ENCODE results near the gene MGLL. TPM values are rescaled to one million over a fixed set of nuclear protein-coding genes. Genes with fewer than 3 reads are reported as not detected.

The MGLL gene
- total RNA-seq, 1 donor from 2014 or later = 0.43 TPM

GRCh38 chr3:127720161-127720823 lies 102.0 kb downstream of the MGLL start:
- H3K4me3 Mint-ChIP-seq (ENCODE audit: low read depth) = no peak overlapping the region
- no peak for TF ChIP-seq CTCF (IDR thresholded peaks at IDR 0.05; ENCODE audit: unreplicated experiment)

GRCh38 chr3:127719369-127719768 lies 102.9 kb downstream of the MGLL start:
- Mint-ChIP-seq H3K27ac (no peak overlapping the region), H3K4me1 (ENCODE audit: low read depth) (peaks cover 4% of the 10 kb centered on the region), H3K36me3 (ENCODE audit: insufficient read depth) (no peaks in the 10 kb centered on the region), H3K27me3 (peaks cover 29% of the 10 kb centered on the region), H3K9me3 (ENCODE audit: low read depth) (no peaks in the 10 kb centered on the region), H3K4me3 (ENCODE audit: low read depth) (no peak overlapping the region)
- TF ChIP-seq CTCF (IDR thresholded peaks at IDR 0.05; ENCODE audit: unreplicated experiment) = no peak
- no peak for DNase-seq (ENCODE audit: low spot score, unreplicated experiment)

More at GRCh38 chr3:127720161-127720823, 102.0 kb downstream of the MGLL start:
- Mint-ChIP-seq H3K27me3 (peaks cover 31% of the 10 kb centered on the region), H3K27ac (no peak overlapping the region), H3K9me3 (ENCODE audit: low read depth) (no peaks in the 10 kb centered on the region), H3K4me1 (ENCODE audit: low read depth) (peaks cover 3% of the 10 kb centered on the region), H3K36me3 (ENCODE audit: insufficient read depth) (no peaks in the 10 kb centered on the region)
- DNase-seq (ENCODE audit: low spot score, unreplicated experiment) = no peak

GRCh38 chr3:127718916-127719290 lies 103.4 kb downstream of the MGLL start:
- no peaks in the 10 kb centered on the region for H3K36me3 Mint-ChIP-seq (ENCODE audit: insufficient read depth)
- peaks cover 7% of the 10 kb centered on the region for H3K4me1 Mint-ChIP-seq (ENCODE audit: low read depth)
- no peak overlapping the region for H3K4me3 Mint-ChIP-seq (ENCODE audit: low read depth)
- no peak for DNase-seq (ENCODE audit: low spot score, unreplicated experiment)
- peaks cover 33% of the 10 kb centered on the region for H3K27me3 Mint-ChIP-seq
- H3K9me3 Mint-ChIP-seq (ENCODE audit: low read depth) = no peaks in the 10 kb centered on the region
- no peak for TF ChIP-seq CTCF (IDR thresholded peaks at IDR 0.05; ENCODE audit: unreplicated experiment)
- no peak overlapping the region for H3K27ac Mint-ChIP-seq

GRCh38 chr3:127718245-127718915 lies 103.9 kb downstream of the MGLL start:
- Mint-ChIP-seq H3K4me3 (ENCODE audit: low read depth) (no peak overlapping the region), H3K36me3 (ENCODE audit: insufficient read depth) (no peaks in the 10 kb centered on the region), H3K9me3 (ENCODE audit: low read depth) (no peaks in the 10 kb centered on the region), H3K27me3 (peaks cover 33% of the 10 kb centered on the region), H3K4me1 (ENCODE audit: low read depth) (peaks cover 7% of the 10 kb centered on the region), H3K27ac (no peak overlapping the region)
- DNase-seq (ENCODE audit: low spot score, unreplicated experiment) = no peak
- TF ChIP-seq CTCF (IDR thresholded peaks at IDR 0.05; ENCODE audit: unreplicated experiment) = no peak

- peaks cover 7% of the 10 kb centered on the region for H3K4me1 Mint-ChIP-seq (ENCODE audit: low read depth)
- no peaks in the 10 kb centered on the region for H3K9me3 Mint-ChIP-seq (ENCODE audit: low read depth)
- H3K36me3 Mint-ChIP-seq (ENCODE audit: insufficient read depth) = no peaks in the 10 kb centered on the region
These were observed 104.7 kb downstream of the MGLL start for GRCh38 chr3:127717357-127718244.

More at GRCh38 chr3:127717357-127718244, 104.7 kb downstream of the MGLL start:
- Mint-ChIP-seq H3K27me3 (peaks cover 28% of the 10 kb centered on the region), H3K4me3 (ENCODE audit: low read depth) (no peak overlapping the region), H3K27ac (no peak overlapping the region)
- DNase-seq (ENCODE audit: low spot score, unreplicated experiment) = no peak
- TF ChIP-seq CTCF (IDR thresholded peaks at IDR 0.05; ENCODE audit: unreplicated experiment) = no peak
